Smooth muscle cell of the brain vasculature (primary cell): Measurements from ENCODE around the gene ADGRG4.

Experiments used
- DNase-seq: peaks from one replicate; pipeline ENCODE4 v3.0.0-alpha.2; 2012; ENCODE audit warnings: low read depth, low spot score

ADGRG4 gene

GRCh38 chrX:136304493-136304892 lies 3.7 kb downstream of the ADGRG4 start:
- no peak for DNase-seq

- DNase-seq: no peak
Observed at GRCh38 chrX:136306182-136306581, 5.4 kb downstream of the ADGRG4 start.

- no peak for DNase-seq
Observed at GRCh38 chrX:136307471-136307870, 6.7 kb downstream of the ADGRG4 start.

- DNase-seq: no peak
Observed at GRCh38 chrX:136310411-136310810, 9.6 kb downstream of the ADGRG4 start.

- no peak for DNase-seq
Observed at GRCh38 chrX:136318156-136318555, 17.4 kb downstream of the ADGRG4 start.

GRCh38 chrX:136318895-136319597 lies 18.3 kb downstream of the ADGRG4 start:
- no peak for DNase-seq

GRCh38 chrX:136319600-136319999 lies 18.8 kb downstream of the ADGRG4 start:
- DNase-seq: no peak

- no peak for DNase-seq
Observed at GRCh38 chrX:136321532-136321931, 20.8 kb downstream of the ADGRG4 start.

- DNase-seq: no peak
Observed at GRCh38 chrX:136322064-136322463, 21.3 kb downstream of the ADGRG4 start.

- DNase-seq: no peak
Observed at GRCh38 chrX:136325377-136325776, 24.6 kb downstream of the ADGRG4 start.

GRCh38 chrX:136328933-136329332 lies 28.2 kb downstream of the ADGRG4 start:
- no peak for DNase-seq

GRCh38 chrX:136336623-136337022 lies 35.9 kb downstream of the ADGRG4 start:
- no peak for DNase-seq

GRCh38 chrX:136339702-136340101 lies 38.9 kb downstream of the ADGRG4 start:
- no peak for DNase-seq

- no peak for DNase-seq
Observed at GRCh38 chrX:136344320-136344719, 43.6 kb downstream of the ADGRG4 start.

- DNase-seq: no peak
Observed at GRCh38 chrX:136346506-136346905, 45.7 kb downstream of the ADGRG4 start.

GRCh38 chrX:136347706-136348105 lies 46.9 kb downstream of the ADGRG4 start:
- no peak for DNase-seq

- DNase-seq: no peak
Observed at GRCh38 chrX:136353526-136354093, 52.8 kb downstream of the ADGRG4 start.

- DNase-seq: no peak
Observed at GRCh38 chrX:136354201-136354600, 53.4 kb downstream of the ADGRG4 start.

- DNase-seq: no peak
Observed at GRCh38 chrX:136369377-136369776, 68.6 kb downstream of the ADGRG4 start.

GRCh38 chrX:136376713-136377112 lies 76.0 kb downstream of the ADGRG4 start:
- DNase-seq: no peak

- no peak for DNase-seq
Observed at GRCh38 chrX:136380010-136380769, 79.4 kb downstream of the ADGRG4 start.

- no peak for DNase-seq
Observed at GRCh38 chrX:136386173-136386572, 85.4 kb downstream of the ADGRG4 start.

GRCh38 chrX:136386826-136387225 lies 86.1 kb downstream of the ADGRG4 start:
- DNase-seq: no peak
